Dendritic cell treated with granulocyte-macrophage colony-stimulating factor and Interleukin-4, amounts not matched to agents 40 ng/mL and 50 ng/mL, for 4 days (primary cell): Measurements from ENCODE around the gene SLCO3A1.
"Not testable (repeated sequence)": the region's sequence is repeated elsewhere in the genome, so short reads cannot be mapped to it uniquely, and the experiment has no call there.

Experiments used
- H3K27ac Mint-ChIP-seq: one replicate; pipeline ENCODE4 v1.8.0; 2022; ENCODE audit warnings: mild to moderate bottlenecking, mixed read lengths
- H3K27me3 Mint-ChIP-seq: one replicate; pipeline ENCODE4 v1.8.0; 2022; ENCODE audit warnings: mild to moderate bottlenecking, mixed read lengths
- H3K36me3 Mint-ChIP-seq: one replicate; pipeline ENCODE4 v1.8.0; 2022; ENCODE audit warnings: low read depth, mixed read lengths
- H3K4me1 Mint-ChIP-seq: one replicate; pipeline ENCODE4 v1.8.0; 2022; ENCODE audit warnings: low read depth, mixed read lengths
- H3K4me3 Mint-ChIP-seq: one replicate; pipeline ENCODE4 v1.8.0; 2022; ENCODE audit warnings: mild to moderate bottlenecking, moderate library complexity, mixed read lengths
- H3K9me3 Mint-ChIP-seq: one replicate; pipeline ENCODE4 v1.8.0; 2022; ENCODE audit warnings: mixed read lengths
- intact Hi-C: fragments of 100-400 bp; cut with micrococcal nuclease; formaldehyde crosslinking; loops from one replicate; pipeline ENCODE4 v1.15.0; 2022

SLCO3A1 gene

DNA sequence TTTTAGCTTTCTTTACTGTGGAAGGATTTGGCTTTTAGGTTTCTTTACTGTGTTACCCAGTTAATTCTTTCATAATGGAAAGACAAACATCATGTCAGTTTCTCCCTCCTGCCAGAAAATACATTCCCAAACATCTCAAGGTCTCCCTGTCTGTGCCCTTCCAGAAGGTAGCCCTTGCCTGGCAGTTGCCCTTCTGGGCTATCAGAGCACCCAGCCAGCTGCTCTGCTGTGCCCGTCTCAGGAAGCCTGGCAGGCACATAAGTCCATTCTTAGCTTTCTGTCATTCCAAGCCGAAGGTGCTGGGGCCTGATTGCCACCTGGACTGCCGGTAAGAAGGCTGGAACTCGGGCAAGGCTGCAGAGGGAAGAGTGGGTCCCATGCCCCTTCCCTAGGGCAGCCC, 203.4 kb downstream of the SLCO3A1 start:
- no peak overlapping the region for H3K27ac Mint-ChIP-seq
- H3K36me3 Mint-ChIP-seq = peaks cover 8% of the 10 kb centered on the region
- intact Hi-C loops = no loop called here
- H3K4me1 Mint-ChIP-seq = peaks cover 66% of the 10 kb centered on the region
- no peaks in the 10 kb centered on the region for H3K9me3 Mint-ChIP-seq
- H3K27me3 Mint-ChIP-seq = no peaks in the 10 kb centered on the region
- H3K4me3 Mint-ChIP-seq = no peak overlapping the region

DNA sequence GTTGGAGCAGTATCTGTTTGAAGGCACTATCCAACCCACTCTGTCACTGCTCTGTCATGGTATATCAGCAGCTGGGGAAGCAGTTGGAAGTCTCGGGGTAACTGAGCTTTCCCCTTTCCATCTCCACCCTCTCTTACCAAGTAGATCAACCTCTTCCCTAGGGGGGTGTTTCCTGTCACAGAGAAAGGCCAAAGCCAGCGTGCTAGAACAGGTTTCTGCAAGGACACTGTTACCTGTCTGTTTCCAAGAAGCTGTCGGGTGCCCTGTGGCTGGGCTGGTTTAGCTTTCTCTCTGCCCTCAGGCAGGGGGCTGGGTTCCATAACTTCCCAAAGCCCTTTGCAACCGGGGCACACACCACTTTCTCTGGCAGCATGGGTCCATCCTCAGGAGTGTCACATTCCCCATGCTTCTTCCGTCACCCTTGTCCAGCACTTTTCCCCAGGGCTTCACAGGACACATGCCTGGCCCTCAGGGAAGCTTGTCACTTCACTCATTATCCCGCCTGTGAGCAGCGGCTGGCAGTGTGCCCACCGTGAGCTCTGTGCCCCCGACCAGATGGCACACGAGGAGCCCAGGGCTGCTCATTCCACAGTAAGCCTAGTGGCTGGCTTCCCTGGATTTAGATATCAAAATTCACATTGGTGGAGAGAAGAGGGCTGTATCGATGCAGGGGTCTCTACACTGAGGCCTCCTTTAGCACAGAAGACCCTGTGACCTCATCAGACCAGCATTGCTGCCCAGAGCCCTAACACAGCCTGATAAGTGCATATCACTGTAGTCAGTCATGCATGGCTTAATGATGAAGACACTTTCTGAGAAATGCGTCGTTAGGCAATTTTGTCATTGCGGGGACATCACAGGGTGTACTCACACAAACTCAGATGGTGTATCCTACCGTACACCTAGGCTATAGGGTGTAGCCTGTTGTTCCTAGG, 205.8 kb downstream of the SLCO3A1 start:
- Mint-ChIP-seq H3K27ac (no peak overlapping the region), H3K4me3 (no peak overlapping the region), H3K9me3 (no peaks in the 10 kb centered on the region), H3K27me3 (no peaks in the 10 kb centered on the region), H3K36me3 (peaks cover 8% of the 10 kb centered on the region), H3K4me1 (peaks cover 62% of the 10 kb centered on the region)
- intact Hi-C loops = no loop called here

DNA sequence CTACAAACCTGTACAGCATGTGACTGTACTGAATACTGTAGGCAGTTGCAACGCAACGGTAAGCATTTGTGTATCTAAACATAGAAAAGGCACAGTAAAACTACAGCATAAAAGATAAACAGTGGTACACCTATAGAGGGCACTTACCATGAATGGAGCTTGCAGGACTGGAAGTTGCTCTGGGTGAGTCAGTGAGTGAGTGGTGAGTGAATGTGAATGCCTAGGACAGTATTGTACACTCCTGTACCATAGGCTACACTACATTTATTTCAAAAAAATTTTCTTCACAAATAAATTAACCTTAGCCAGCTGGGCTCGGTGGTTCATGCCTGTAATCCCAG, 206.4 kb downstream of the SLCO3A1 start:
- H3K36me3 Mint-ChIP-seq, H3K27ac Mint-ChIP-seq, H3K4me3 Mint-ChIP-seq, H3K9me3 Mint-ChIP-seq, intact Hi-C loops, H3K27me3 Mint-ChIP-seq: not testable (repeated sequence)
- peaks cover 64% of the 10 kb centered on the region for H3K4me1 Mint-ChIP-seq

- Mint-ChIP-seq H3K27ac (no peak overlapping the region), H3K36me3 (peaks cover 8% of the 10 kb centered on the region), H3K9me3 (no peaks in the 10 kb centered on the region), H3K4me1 (peaks cover 56% of the 10 kb centered on the region), H3K4me3 (no peak overlapping the region), H3K27me3 (no peaks in the 10 kb centered on the region)
- intact Hi-C loops = no loop called here
Measured at GRCh38 chr15:92061511-92062195, 208.1 kb downstream of the SLCO3A1 start.

DNA sequence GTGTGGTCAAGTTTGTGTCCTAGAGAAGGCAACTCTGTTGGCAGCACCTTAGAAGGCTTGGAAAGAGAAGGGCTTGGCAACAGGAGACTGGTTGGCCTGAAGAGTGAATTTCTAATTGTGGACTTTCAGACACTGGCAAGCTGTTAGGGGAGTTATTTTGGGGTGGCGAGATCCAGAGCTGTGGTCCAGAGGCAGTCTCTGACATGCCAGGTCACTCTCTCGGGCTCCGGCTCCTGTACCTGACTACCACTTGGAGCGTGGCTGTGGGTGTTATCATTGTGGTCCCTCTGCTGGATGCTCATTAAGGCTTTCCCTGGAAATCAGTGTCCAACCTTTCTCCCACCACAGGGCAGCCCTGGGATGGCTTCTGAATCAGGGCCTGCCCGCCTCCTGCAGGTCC, 209.0 kb downstream of the SLCO3A1 start:
- peaks cover 60% of the 10 kb centered on the region for H3K4me1 Mint-ChIP-seq
- peaks cover 7% of the 10 kb centered on the region for H3K36me3 Mint-ChIP-seq
- intact Hi-C loops = no loop called here
- H3K4me3 Mint-ChIP-seq = no peak overlapping the region
- H3K9me3 Mint-ChIP-seq = no peaks in the 10 kb centered on the region
- H3K27ac Mint-ChIP-seq = no peak overlapping the region
- H3K27me3 Mint-ChIP-seq = no peaks in the 10 kb centered on the region

GRCh38 chr15:92068121-92068520, 214.6 kb downstream of the SLCO3A1 start:
- intact Hi-C loops = no loop called here
- H3K27me3 Mint-ChIP-seq = no peaks in the 10 kb centered on the region
- H3K9me3 Mint-ChIP-seq = no peaks in the 10 kb centered on the region
- no peak overlapping the region for H3K27ac Mint-ChIP-seq
- peaks cover 81% of the 10 kb centered on the region for H3K4me1 Mint-ChIP-seq
- H3K36me3 Mint-ChIP-seq = peaks cover 6% of the 10 kb centered on the region
- no peak overlapping the region for H3K4me3 Mint-ChIP-seq

DNA sequence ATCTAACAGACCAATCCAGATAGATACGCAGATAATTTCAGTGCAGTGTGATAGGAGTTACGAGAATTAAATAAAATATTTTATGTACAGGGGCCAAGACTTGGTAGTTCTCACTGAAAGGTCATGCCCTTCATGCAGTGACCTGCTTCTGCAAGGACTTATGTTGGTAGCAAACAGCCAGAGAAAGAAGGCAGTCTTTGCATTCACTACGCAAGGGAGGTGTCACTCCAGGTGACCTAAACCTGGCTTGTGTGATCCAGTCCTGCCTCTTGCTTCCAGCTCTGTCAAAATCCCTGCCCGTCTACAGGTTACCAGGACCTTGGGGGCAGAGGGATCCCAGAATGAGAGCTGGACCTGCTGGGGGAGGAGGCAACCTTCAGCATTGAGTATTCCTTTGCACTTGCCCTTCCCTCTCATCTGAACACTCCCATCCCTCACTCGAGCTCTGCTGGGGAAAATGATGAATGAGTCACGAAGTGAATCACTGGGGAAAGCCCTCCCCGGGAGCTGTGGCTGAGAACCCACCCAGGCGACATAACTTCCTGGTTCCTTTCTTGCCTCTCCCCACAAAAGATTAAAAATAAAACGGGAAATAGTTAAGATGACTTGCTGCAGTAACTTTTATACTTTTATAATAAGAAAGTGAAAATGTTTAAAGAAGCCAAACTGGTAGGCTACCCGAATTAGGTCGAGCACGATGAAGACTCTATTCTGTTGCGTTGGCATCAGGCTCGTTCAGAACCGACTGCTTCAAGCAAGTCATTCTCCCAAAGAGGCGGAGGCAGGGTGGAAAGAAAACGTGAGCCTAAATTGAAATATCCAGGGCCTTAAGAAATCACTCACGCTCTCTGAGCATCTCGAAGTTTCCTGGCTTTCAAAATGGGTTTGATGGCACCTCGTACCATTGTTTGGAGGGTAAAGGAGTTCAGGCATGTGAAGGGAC, 216.1 kb downstream of the SLCO3A1 start:
- intact Hi-C loops = loop anchor here (10.0 kb wide), 3 partner anchors 95 to 365 kb away; no protein-coding TSS in a partner anchor
- Mint-ChIP-seq H3K9me3 (no peaks in the 10 kb centered on the region), H3K36me3 (peaks cover 6% of the 10 kb centered on the region), H3K4me3 (peak overlapping the region; percentile 55), H3K4me1 (peaks cover 90% of the 10 kb centered on the region), H3K27me3 (no peaks in the 10 kb centered on the region), H3K27ac (peak overlapping the region; percentile 79)

- H3K9me3 Mint-ChIP-seq, H3K27me3 Mint-ChIP-seq, H3K36me3 Mint-ChIP-seq: not testable (repeated sequence)
- Mint-ChIP-seq H3K4me1 (peaks cover 95% of the 10 kb centered on the region), H3K4me3 (peak overlapping the region; percentile 55), H3K27ac (peak overlapping the region; percentile 79)
- intact Hi-C loops = loop anchor here (10.0 kb wide), 3 partner anchors 95 to 365 kb away; no protein-coding TSS in a partner anchor
Measured at GRCh38 chr15:92070251-92070650, 216.7 kb downstream of the SLCO3A1 start.

GRCh38 chr15:92071045-92071634, 217.6 kb downstream of the SLCO3A1 start:
- Mint-ChIP-seq H3K27ac (peak overlapping the region; percentile 79), H3K27me3 (no peaks in the 10 kb centered on the region), H3K9me3 (no peaks in the 10 kb centered on the region), H3K4me1 (peaks cover 99% of the 10 kb centered on the region), H3K36me3 (peaks cover 13% of the 10 kb centered on the region), H3K4me3 (peak overlapping the region; percentile 55)
- intact Hi-C loops = loop anchor here (10.0 kb wide), 3 partner anchors 96 to 366 kb away; no protein-coding TSS in a partner anchor

- Mint-ChIP-seq H3K9me3 (peaks cover 7% of the 10 kb centered on the region), H3K4me3 (peak overlapping the region; percentile 6), H3K4me1 (peaks cover 100% of the 10 kb centered on the region), H3K27me3 (no peaks in the 10 kb centered on the region), H3K36me3 (peaks cover 26% of the 10 kb centered on the region), H3K27ac (peak overlapping the region; percentile 71)
- intact Hi-C loops = loop anchor here (10.0 kb wide), 3 partner anchors 98 to 368 kb away; no protein-coding TSS in a partner anchor
Measured at GRCh38 chr15:92073044-92073785, 219.7 kb downstream of the SLCO3A1 start.

- Mint-ChIP-seq H3K36me3 (peaks cover 26% of the 10 kb centered on the region), H3K9me3 (peaks cover 7% of the 10 kb centered on the region), H3K27me3 (no peaks in the 10 kb centered on the region), H3K4me1 (peaks cover 100% of the 10 kb centered on the region), H3K27ac (peak overlapping the region; percentile 71), H3K4me3 (no peak overlapping the region)
- intact Hi-C loops = loop anchor here (10.0 kb wide), 3 partner anchors 99 to 369 kb away; no protein-coding TSS in a partner anchor
Measured at GRCh38 chr15:92074101-92074500, 220.6 kb downstream of the SLCO3A1 start.

DNA sequence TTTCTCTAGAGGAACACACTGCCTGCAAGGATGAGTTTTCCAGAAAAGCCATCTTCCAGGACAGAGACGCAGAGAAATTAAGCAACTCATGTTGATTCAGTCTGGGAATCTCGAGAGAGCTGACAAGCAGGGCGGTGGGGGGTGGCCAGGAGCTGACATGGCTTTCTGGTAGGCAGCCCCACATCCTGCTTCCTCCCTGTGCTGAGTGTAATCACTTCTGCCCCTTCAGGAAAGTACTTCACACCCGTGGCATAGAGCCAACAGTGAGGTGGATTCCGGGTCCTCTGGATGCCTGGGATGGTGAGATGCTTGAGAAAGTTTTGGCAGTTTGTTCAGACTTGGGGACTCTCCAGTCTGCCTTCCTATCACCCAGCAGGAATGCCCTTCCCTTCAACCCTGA, 221.1 kb downstream of the SLCO3A1 start:
- Mint-ChIP-seq H3K27ac (peak overlapping the region; percentile 71), H3K9me3 (peaks cover 7% of the 10 kb centered on the region), H3K4me1 (peaks cover 100% of the 10 kb centered on the region), H3K4me3 (no peak overlapping the region), H3K27me3 (no peaks in the 10 kb centered on the region), H3K36me3 (peaks cover 26% of the 10 kb centered on the region)
- intact Hi-C loops = loop anchor here (10.0 kb wide), 3 partner anchors 100 to 370 kb away; no protein-coding TSS in a partner anchor
